WTC11 (cell line): ENCODE measurements around the gene FCRLB. TPM values are rescaled to one million over a fixed set of nuclear protein-coding genes. Genes with fewer than 3 reads are reported as not detected.

Experiments used
- ATAC-seq: fragments of 200-7000 bp; cut with Tn5 transposase; 2 replicates; pipeline ENCODE4 v1.10.0; 2021; ENCODE audit warnings: mild to moderate bottlenecking, moderate library complexity
- CTCF ChIA-PET: fragments of 300-600 bp; sonication (Branson Sonifier 250); formaldehyde crosslinking; loops from one replicate; lab custom pipeline; 2021; ENCODE audit warnings: antibody characterized with exemption; lab: Charles Lee
- POLR2A ChIA-PET: fragments of 350-600 bp; sonication (Branson Sonifier 250); formaldehyde crosslinking; loops from one replicate; lab custom pipeline; 2021; ENCODE audit warnings: antibody characterized with exemption; lab: Charles Lee
- DNase-seq: peaks from one replicate; pipeline ENCODE4 v3.0.0; 2021; ENCODE audit warnings: low spot score
- H3K27ac Mint-ChIP-seq: 2 replicates; pipeline ENCODE4 v1.8.0; 2021; ENCODE audit warnings: mixed read lengths
- H3K27me3 Mint-ChIP-seq: 2 replicates; pipeline ENCODE4 v1.8.0; 2021; ENCODE audit warnings: low read depth, mild to moderate bottlenecking, moderate library complexity, mixed read lengths
- H3K36me3 Mint-ChIP-seq: 2 replicates; pipeline ENCODE4 v1.8.0; 2021; ENCODE audit warnings: mixed read lengths
- H3K4me1 Mint-ChIP-seq: 2 replicates; pipeline ENCODE4 v1.8.0; 2022; ENCODE audit warnings: mixed read lengths
- H3K4me3 Mint-ChIP-seq: 2 replicates; pipeline ENCODE4 v1.8.0; 2021; ENCODE audit warnings: mild to moderate bottlenecking, moderate library complexity, mixed read lengths
- H3K9me3 Mint-ChIP-seq: 2 replicates; pipeline ENCODE4 v1.8.0; 2021; ENCODE audit warnings: mixed read lengths
- AR ChIP-seq: fragments of 250-450 bp; sonication (Bioruptor Pico); IDR thresholded peaks from 2 replicates; pipeline ENCODE4 v1.9.0; 2021; ENCODE audit warnings: mild to moderate bottlenecking
- E2F4 ChIP-seq: sonication (generic); formaldehyde crosslinking; IDR thresholded peaks from 2 replicates; pipeline ENCODE4 v1.8.1; 2022; ENCODE audit warnings: low read depth, mild to moderate bottlenecking, moderate library complexity, missing genetic modification reagents, borderline replicate concordance
- ELF4 ChIP-seq: sonication (generic); formaldehyde crosslinking; IDR thresholded peaks from 2 replicates; pipeline ENCODE4 v1.8.1; 2022; ENCODE audit warnings: low read depth, mild to moderate bottlenecking, moderate library complexity, missing genetic modification reagents
- FOXJ3 ChIP-seq: sonication (generic); formaldehyde crosslinking; IDR thresholded peaks from 2 replicates; pipeline ENCODE4 v1.9.0; 2021; ENCODE audit warnings: missing genetic modification reagents, mild to moderate bottlenecking, borderline replicate concordance
- FOXP1 ChIP-seq: sonication (generic); formaldehyde crosslinking; IDR thresholded peaks from 2 replicates; pipeline ENCODE4 v1.8.0; 2022; ENCODE audit warnings: missing genetic modification reagents, mild to moderate bottlenecking, moderate library complexity, borderline replicate concordance
- NR1H2 ChIP-seq: sonication (generic); formaldehyde crosslinking; IDR thresholded peaks from 2 replicates; pipeline ENCODE4 v1.9.0; 2021; ENCODE audit warnings: mild to moderate bottlenecking, moderate library complexity, missing genetic modification reagents
- NR2C2 ChIP-seq: sonication (generic); formaldehyde crosslinking; IDR thresholded peaks from 2 replicates; pipeline ENCODE4 v1.8.0; 2022; ENCODE audit warnings: mild to moderate bottlenecking, missing genetic modification reagents
- SOX15 ChIP-seq: fragments of 250-450 bp; sonication (Bioruptor Pico); IDR thresholded peaks from 2 replicates; pipeline ENCODE4 v1.9.0; 2021; ENCODE audit warnings: mild to moderate bottlenecking
- TP53 ChIP-seq: sonication (generic); formaldehyde crosslinking; IDR thresholded peaks from 2 replicates; pipeline ENCODE4 v1.8.1; 2023; ENCODE audit warnings: mild to moderate bottlenecking, missing genetic modification reagents
- USF2 ChIP-seq: sonication (generic); formaldehyde crosslinking; IDR thresholded peaks from 2 replicates; pipeline ENCODE4 v1.8.1; 2023; ENCODE audit warnings: mild to moderate bottlenecking, missing genetic modification reagents, moderate library complexity
- ZNF232 ChIP-seq: sonication (generic); formaldehyde crosslinking; IDR thresholded peaks from 2 replicates; pipeline ENCODE4 v1.8.0; 2022; ENCODE audit warnings: mild to moderate bottlenecking, missing genetic modification reagents
- total RNA-seq: library from RNA; stranded (reverse); gene quantifications from 3 replicates; pipeline ENCODE4 v1.2.3, GENCODE V29; 2021
- TF ChIP-seq, protein P1 (sequence below): sonication (generic); formaldehyde crosslinking; IDR thresholded peaks from 2 replicates; pipeline ENCODE4 v1.8.1; 2022; ENCODE audit warnings: low read depth, missing genetic modification reagents, borderline replicate concordance
- TF ChIP-seq, protein P2 (sequence below): fragments of 250-450 bp; sonication (Bioruptor Pico); conservative IDR thresholded peaks from 2 replicates; pipeline ENCODE4 v1.9.0; 2021; ENCODE audit warnings: mild to moderate bottlenecking
- TF ChIP-seq, protein P3 (sequence below): sonication (generic); formaldehyde crosslinking; IDR thresholded peaks from 2 replicates; pipeline ENCODE4 v1.8.1; 2023; ENCODE audit warnings: mild to moderate bottlenecking, missing genetic modification reagents

The FCRLB gene
- total RNA-seq, 1 experiment from 2014 or later: 0.37 TPM

DNA sequence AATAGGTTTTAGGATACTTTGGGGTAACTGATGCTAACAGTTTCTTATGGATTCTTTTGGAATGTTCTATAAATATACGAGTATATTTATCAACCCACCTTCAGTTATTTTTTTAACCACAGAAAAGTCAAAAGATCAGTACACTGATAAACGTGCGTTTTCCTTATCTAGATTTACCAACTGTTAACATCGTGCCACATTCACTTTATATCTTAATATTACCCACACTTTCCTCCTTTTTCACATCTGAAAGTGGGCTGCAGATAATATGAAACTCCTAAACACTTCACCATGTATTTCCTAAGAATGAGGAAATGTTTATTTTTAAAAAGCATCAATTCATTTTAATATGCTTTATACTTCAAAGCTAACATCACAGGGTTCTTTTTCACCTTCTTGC, 52.4 kb downstream of the FCRLB start (continued):
- TF ChIP-seq, protein P1, sequence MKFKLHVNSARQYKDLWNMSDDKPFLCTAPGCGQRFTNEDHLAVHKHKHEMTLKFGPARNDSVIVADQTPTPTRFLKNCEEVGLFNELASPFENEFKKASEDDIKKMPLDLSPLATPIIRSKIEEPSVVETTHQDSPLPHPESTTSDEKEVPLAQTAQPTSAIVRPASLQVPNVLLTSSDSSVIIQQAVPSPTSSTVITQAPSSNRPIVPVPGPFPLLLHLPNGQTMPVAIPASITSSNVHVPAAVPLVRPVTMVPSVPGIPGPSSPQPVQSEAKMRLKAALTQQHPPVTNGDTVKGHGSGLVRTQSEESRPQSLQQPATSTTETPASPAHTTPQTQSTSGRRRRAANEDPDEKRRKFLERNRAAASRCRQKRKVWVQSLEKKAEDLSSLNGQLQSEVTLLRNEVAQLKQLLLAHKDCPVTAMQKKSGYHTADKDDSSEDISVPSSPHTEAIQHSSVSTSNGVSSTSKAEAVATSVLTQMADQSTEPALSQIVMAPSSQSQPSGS (CRISPR knock-in tag): no peak
- TF ChIP-seq FOXP1 (CRISPR knock-in tag): no peak
- no peak for TF ChIP-seq ELF4 (CRISPR knock-in tag)
- TF ChIP-seq SOX15 (CRISPR knock-in tag): no peak
- TF ChIP-seq, protein P2, sequence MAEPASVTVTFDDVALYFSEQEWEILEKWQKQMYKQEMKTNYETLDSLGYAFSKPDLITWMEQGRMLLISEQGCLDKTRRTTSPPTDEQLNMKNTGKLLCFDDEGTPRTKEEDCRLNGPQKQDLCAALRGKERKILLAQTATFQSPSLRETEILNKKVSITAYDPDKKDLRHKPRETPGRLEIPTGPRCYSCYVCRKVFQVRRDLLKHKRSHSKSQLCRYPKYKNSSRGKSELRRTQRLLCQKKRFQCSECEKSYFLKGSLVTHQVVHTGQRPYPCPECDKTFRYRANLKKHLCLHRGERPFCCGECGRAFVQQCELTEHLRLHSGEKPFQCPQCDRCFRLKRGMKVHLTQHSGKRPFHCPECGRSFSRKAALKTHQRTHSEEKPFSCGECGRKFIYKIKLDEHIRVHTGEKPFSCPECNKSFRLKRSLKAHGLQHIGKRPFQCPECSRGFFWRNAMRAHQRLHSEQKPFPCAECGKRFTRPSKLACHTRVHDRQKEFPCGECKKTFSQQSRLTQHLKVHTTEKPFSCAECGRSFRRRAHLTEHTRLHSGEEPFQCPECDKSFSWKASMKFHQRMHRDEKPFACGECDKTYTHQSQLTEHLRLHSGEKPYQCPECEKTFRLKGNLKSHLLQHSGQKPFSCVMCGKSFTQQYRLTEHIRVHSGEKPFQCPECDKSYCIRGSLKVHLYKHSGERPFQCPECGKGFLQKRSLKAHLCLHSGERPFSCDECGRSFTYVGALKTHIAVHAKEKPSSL (CRISPR knock-in tag): no peak

DNA sequence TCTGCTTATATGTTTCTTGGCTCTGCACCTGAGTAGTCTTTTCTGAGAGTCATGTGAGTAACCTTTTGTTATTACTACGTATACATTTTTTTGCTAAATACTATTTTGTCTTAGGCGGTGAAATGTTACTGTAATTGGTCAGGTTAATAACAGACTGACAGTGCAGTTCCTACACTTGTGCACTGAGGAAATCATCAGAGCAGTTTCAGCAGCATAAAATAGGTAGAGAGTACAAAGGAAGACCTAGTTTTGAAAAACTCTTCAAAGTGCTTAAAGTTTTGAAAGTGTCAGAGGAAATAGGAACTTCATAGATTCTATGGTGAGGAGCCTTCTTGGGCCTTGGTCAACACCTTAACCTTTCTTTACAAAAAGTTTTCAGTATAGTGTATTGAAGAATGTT, 55.9 kb downstream of the FCRLB start:
- Mint-ChIP-seq H3K9me3 (no peaks in the 10 kb centered on the region), H3K4me3 (no peak overlapping the region), H3K36me3 (no peaks in the 10 kb centered on the region), H3K4me1 (no peaks in the 10 kb centered on the region), H3K27me3 (no peaks in the 10 kb centered on the region), H3K27ac (no peak overlapping the region)
- DNase-seq: no peak
- TF ChIP-seq, protein P3, sequence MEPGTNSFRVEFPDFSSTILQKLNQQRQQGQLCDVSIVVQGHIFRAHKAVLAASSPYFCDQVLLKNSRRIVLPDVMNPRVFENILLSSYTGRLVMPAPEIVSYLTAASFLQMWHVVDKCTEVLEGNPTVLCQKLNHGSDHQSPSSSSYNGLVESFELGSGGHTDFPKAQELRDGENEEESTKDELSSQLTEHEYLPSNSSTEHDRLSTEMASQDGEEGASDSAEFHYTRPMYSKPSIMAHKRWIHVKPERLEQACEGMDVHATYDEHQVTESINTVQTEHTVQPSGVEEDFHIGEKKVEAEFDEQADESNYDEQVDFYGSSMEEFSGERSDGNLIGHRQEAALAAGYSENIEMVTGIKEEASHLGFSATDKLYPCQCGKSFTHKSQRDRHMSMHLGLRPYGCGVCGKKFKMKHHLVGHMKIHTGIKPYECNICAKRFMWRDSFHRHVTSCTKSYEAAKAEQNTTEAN (CRISPR knock-in tag): no peak
- TF ChIP-seq AR: no peak
- TF ChIP-seq SOX15 (CRISPR knock-in tag): no peak
- TF ChIP-seq TP53 (CRISPR knock-in tag): no peak
- TF ChIP-seq E2F4 (CRISPR knock-in tag): no peak
- TF ChIP-seq, protein P2 (CRISPR knock-in tag): no peak
- TF ChIP-seq NR2C2: no peak
- no peak for TF ChIP-seq USF2
- no peak for TF ChIP-seq ZNF232
- TF ChIP-seq FOXJ3 (CRISPR knock-in tag): no peak
- no peak for TF ChIP-seq NR1H2
- no peak for ATAC-seq
- ChIA-PET POLR2A (no interaction called here), CTCF (no interaction called here)

Other genes with a start within 250 kb of the FCRLB start
- 0.74 to 1.1 TPM (median 0.80 TPM) in 3 replicates for gene FCGR2A, start 216.1 kb upstream of the FCRLB start, total RNA-seq
- gene HSPA6, start 197.0 kb upstream of the FCRLB start, total RNA-seq: 0.16 to 0.22 TPM in 2 of 3 replicates, not detected in the other
- 0.11 to 0.32 TPM (median 0.11 TPM) in 3 replicates for gene FCGR3A, start 171.7 kb upstream of the FCRLB start, total RNA-seq
- gene FCGR3B, start 90.4 kb upstream of the FCRLB start, total RNA-seq: not detected in 3 replicates
- gene FCGR2B, start 58.4 kb upstream of the FCRLB start, total RNA-seq: 0.09 to 0.11 TPM in 2 of 3 replicates, not detected in the other
- gene FCRLA, start 14.3 kb upstream of the FCRLB start, total RNA-seq: 0.11 to 0.25 TPM (median 0.15 TPM) in 3 replicates
- gene DUSP12, start 28.2 kb downstream of the FCRLB start, total RNA-seq: 24.5 to 29.4 TPM (median 27.6 TPM) in 3 replicates
- 10.6 to 13.9 TPM (median 13.7 TPM) in 3 replicates for gene ATF6, start 44.8 kb downstream of the FCRLB start, total RNA-seq